Hematopoietic multipotent progenitor cell treated with erythropoietin and hydrocortisone succinate and interleukin-3 and kit ligand, for 4 days (in vitro differentiated cells): ENCODE data around the gene TTC9B.

Experiments
- DNase-seq: peaks from one replicate; pipeline ENCODE4 v3.0.0-alpha.2; 2015

The TTC9B gene

GRCh38 chr19:40217934-40218890, at the start of gene TTC9B:
TSS of gene TTC9B (minus strand) at chr19:40218384. CDS start at chr19:40218381, 3 bp downstream.
- peak; percentile 61 for DNase-seq

DNA sequence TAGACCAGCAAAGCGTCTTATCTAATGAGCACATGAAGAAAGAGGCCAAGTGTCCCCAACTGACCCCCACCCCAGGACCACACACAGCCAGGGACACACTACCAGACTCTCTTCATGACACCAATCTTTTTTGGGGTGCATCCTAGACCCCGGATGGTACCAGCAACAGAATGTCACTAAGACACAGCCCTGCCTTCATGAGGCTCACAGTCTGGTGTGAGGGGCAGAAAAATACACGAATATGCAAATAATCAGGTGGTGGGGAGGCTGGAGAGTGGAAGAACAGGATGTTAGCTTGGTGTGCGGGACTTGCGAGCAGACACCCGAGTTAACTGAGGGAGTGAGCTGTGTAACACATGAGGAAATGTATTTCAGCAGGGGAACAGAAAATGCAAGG, 49.4 kb upstream of the TTC9B start:
- no peak for DNase-seq

GRCh38 chr19:40266912-40267600, 48.9 kb upstream of the TTC9B start:
- DNase-seq = no peak

GRCh38 chr19:40266119-40266518, 47.9 kb upstream of the TTC9B start:
- DNase-seq = no peak

DNA sequence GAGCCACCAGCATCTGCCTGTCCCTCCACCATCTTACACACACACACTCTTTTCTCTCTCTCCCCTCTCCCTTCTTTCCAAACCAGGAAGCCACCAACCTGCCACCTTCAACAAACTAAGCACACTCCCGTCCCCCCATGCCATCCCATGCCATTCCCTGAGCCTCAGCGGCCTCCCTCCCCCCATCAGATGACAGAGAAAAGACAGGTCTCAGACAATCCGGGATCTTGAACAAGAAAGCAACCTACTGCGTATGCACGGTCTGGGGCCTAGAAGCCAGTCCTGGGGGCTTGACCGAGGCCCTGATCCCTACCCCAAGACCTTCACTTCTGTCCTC, 47.5 kb upstream of the TTC9B start:
- no peak for DNase-seq

- DNase-seq = no peak
Measured at GRCh38 chr19:40265055-40265762, 47.0 kb upstream of the TTC9B start.

- DNase-seq = no peak
Measured at GRCh38 chr19:40264314-40265054, 46.3 kb upstream of the TTC9B start.

DNA sequence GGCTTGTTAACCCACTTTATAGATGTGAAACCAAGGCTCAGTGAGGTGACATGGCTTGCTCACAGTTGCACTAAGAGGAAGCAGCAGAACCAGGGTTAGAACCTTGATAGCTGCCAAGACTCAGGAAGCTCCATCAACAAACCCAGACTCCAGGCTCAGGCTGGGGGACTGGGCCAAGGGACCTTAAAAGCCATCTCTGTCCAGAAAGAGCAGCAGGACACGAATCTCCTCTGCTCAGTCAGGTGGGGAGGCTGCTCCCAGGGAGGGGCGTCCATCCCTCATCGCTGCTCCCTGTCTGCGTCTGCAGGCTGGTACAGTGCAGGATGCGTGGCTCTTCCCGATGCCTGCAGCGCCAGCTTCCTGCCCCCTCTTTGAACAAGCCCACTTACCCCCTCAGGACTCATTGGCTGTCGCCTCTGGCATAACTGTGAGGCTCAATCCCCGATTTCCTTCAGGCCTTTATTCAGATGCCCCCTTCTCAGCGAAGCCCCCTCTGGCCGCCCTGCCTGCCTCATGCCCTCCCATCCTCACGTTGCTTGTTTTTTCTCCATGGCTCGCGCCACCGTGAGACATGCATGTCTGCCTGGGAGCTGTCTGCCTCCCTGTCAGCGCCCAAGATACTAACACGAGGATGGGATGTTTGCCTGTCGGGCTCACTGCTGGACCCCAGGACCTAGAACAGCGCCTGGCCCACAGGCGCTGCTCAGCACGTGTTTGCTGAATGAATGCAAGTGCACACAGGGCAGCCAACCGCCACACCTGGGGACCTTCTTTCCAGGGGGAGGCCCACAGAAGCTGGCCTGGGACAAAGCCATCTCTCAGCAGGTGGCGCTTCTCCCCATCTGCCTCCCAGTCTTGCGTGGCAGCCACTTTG, 45.5 kb upstream of the TTC9B start:
- no peak for DNase-seq

DNA sequence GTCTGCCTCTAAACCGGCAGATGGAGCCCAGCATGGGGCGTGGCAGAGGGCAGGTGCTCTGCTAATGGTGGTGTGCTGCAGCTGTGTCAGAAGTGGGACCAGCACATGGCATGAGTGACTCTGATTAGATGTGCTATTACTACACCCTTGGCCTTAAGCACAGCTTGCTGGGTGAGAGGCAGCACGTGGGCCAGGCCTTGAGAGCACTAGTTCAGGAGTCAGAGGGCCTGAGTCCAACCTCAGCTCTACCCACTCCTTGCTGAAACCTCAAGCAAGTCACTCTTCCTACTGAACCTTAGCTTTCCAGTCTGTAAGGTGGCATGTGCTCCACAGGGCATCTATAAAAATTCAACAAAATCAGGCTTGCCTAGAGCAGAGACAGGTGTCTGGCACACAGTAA, 44.2 kb upstream of the TTC9B start:
- no peak for DNase-seq

DNA sequence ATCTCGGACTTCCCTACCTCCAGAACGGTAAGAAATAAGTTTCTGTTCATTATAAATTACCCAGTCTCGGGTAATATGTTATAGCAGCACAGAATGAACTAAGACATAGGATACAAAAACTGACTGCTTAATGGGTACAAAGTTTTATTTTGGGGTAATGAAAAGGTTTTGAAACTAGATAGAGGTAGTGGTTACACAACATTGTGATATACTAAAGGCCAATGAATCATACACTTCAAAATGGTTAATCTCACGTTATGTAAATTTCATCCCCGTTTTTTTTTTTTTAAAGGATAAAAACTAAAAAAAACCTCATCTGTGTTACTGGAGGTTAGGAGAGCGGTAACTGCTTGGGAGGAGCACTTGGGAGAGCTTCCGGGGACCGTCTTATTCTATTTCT, 43.4 kb upstream of the TTC9B start:
- DNase-seq = no peak

- no peak for DNase-seq
Measured at GRCh38 chr19:40257096-40257517, 38.9 kb upstream of the TTC9B start.

DNA sequence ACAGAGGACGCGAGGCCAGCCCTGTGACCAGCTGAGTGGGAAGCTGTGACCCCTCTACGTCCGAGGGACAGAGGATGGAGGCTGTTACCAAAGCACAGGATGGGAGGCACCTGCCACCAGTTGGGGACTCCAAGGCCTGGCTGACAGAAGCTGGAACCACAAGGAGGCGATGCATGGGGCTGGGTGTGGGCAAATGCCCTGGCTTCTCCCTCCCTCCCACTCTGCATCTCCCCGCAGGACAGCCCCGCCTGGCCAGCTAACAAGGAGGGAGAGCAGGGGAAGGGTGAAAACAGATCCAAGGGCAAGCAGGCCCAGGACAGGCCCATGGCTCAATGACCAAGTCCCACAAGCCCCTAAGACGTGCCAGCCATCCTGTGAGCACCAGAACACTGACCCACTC, 38.3 kb upstream of the TTC9B start:
- DNase-seq = no peak

GRCh38 chr19:40255619-40256166, 37.5 kb upstream of the TTC9B start:
- DNase-seq = no peak

- DNase-seq = no peak
Measured at GRCh38 chr19:40254714-40255418, 36.7 kb upstream of the TTC9B start.

GRCh38 chr19:40253611-40254092, 35.5 kb upstream of the TTC9B start:
- no peak for DNase-seq

GRCh38 chr19:40252395-40252794, 34.2 kb upstream of the TTC9B start:
- DNase-seq = no peak

DNA sequence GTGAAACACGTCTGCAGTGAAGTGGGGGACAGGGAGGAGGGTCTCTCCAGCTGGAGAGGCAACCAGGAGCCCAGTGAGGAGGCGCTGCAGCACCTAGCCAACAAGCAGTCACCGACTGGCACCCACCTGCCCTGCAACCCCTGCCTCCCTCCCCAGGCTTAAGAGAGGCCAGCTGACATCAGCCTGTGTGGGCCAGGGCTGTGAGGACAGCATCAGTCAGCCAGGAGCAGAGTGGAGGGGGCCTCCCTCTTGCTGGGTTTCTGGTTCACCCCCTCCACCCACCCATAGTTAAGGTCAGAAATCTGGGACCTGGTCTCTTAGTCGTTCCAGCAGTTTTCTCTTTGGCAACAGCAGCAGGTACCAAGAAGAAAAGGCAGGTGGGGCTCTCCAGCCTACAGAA, 33.8 kb upstream of the TTC9B start:
- DNase-seq = no peak

- DNase-seq = no peak
Measured at GRCh38 chr19:40251244-40251643, 33.1 kb upstream of the TTC9B start.

DNA sequence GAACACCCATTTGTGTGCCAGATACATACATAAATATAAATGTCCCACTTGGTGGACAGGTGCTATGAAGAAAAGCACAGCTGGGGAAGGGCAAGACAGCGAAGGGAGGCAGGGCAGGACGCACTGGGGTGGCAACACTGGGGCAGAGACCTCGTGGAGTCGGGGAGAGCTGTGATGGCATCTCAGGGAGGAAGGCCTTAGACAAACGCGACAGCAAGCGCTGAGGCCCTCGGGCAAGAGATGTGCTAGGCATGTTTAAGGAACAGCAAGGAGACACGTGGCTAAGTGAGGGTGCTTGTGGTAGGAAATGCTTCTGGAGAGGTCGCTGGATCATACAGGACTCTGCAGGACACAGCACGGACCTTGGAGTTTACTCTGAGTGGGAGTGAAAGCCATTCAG, 31.6 kb upstream of the TTC9B start:
- no peak for DNase-seq

GRCh38 chr19:40249201-40249600, 31.0 kb upstream of the TTC9B start:
- DNase-seq = no peak
